SK-N-SH (cell line): ENCODE results near the gene NSMCE3.

Source experiments
- CTCF ChIP-seq: fragments of 200-600 bp; sonication (generic); IDR thresholded peaks from 2 replicates; pipeline ENCODE4 v1.6.1; 2017; ENCODE audit warnings: antibody characterized with exemption, mild to moderate bottlenecking, moderate library complexity
- EP300 ChIP-seq, 2 experiments: IDR thresholded peaks; 2 replicates each; pipeline versions ENCODE4 v1.4.0 to v1.6.1; 2012; ENCODE audit warnings: borderline replicate concordance in 1 of 2, low read depth in 1 of 2, low read length in 1 of 2
- FOXM1 ChIP-seq: IDR thresholded peaks from 2 replicates; pipeline ENCODE4 v1.4.0; 2012; ENCODE audit warnings: low read depth, mild to moderate bottlenecking
- GATA2 ChIP-seq: sonication (generic); formaldehyde crosslinking; IDR thresholded peaks from 2 replicates; pipeline ENCODE4 v1.5.0; 2020; ENCODE audit warnings: mild to moderate bottlenecking, missing genetic modification reagents
- JUND ChIP-seq: IDR thresholded peaks from 2 replicates; pipeline ENCODE4 v1.4.0; 2012
- MEF2A ChIP-seq: IDR thresholded peaks from 2 replicates; pipeline ENCODE4 v1.4.0; 2012; ENCODE audit warnings: low read depth, borderline replicate concordance
- NFIC ChIP-seq: IDR thresholded peaks from 2 replicates; pipeline ENCODE4 v1.4.0; 2012; ENCODE audit warnings: borderline replicate concordance
- RAD21 ChIP-seq: IDR thresholded peaks from 2 replicates; pipeline ENCODE4 v1.6.1; 2012; ENCODE audit warnings: mild to moderate bottlenecking, low read length
- RFX5 ChIP-seq: IDR thresholded peaks from 2 replicates; pipeline ENCODE4 v1.6.1; 2012; ENCODE audit warnings: mild to moderate bottlenecking, improper control_type of control experiment, low read length
- RXRA ChIP-seq: IDR thresholded peaks from 2 replicates; pipeline ENCODE4 v1.4.0; 2012; ENCODE audit warnings: low read depth, mild to moderate bottlenecking, borderline replicate concordance
- SIN3A ChIP-seq: IDR thresholded peaks from 2 replicates; pipeline ENCODE4 v1.6.1; 2012; ENCODE audit warnings: low read depth, mild to moderate bottlenecking, low read length, moderate library complexity, borderline replicate concordance
- TAF1 ChIP-seq: IDR thresholded peaks from 2 replicates; pipeline ENCODE4 v1.6.1; 2012; ENCODE audit warnings: low read depth, mild to moderate bottlenecking, low read length, moderate library complexity, borderline replicate concordance
- USF2 ChIP-seq: fragments of 150-350 bp; IDR thresholded peaks from 2 replicates; pipeline ENCODE4 v1.6.1; 2017; ENCODE audit warnings: antibody characterized with exemption, low read length, low read depth, borderline replicate concordance
- ZBTB33 ChIP-seq: IDR thresholded peaks from 2 replicates; pipeline ENCODE4 v1.4.0; 2012; ENCODE audit warnings: low read depth, borderline replicate concordance

GRCh38 chr15:29270976-29271375 lies 1.4 kb upstream of the NSMCE3 start:
- TF ChIP-seq RAD21 (no peak), EP300 (IDR thresholded peaks at IDR 0.05; ENCODE audit: borderline replicate concordance in 1 of 2, low read depth in 1 of 2, low read length in 1 of 2) (no peak), GATA2 (no peak), RXRA (no peak), MEF2A (no peak), FOXM1 (no peak), CTCF (no peak), SIN3A (no peak), ZBTB33 (no peak), USF2 (no peak), JUND (no peak), NFIC (no peak), TAF1 (no peak), RFX5 (no peak)
